Omental fat pad (tissue), 4 donors: ENCODE measurements around the gene GPR119. TPM values are rescaled to one million over a fixed set of nuclear protein-coding genes. Genes with fewer than 3 reads are reported as not detected.
"Not testable (repeated sequence)": the region's sequence is repeated elsewhere in the genome, so short reads cannot be mapped to it uniquely, and the experiment has no call there.

ENCODE experiments used
- ATAC-seq: fragments of 150-250 bp; one replicate; pipeline ENCODE4 v1.9.1; 2016; ENCODE audit warnings: mild to moderate bottlenecking, moderate library complexity; ENCODE audit not compliant: low FRiP score
- DNase-seq: peaks from one replicate; pipeline ENCODE4 v3.0.0-alpha.2; 2019; ENCODE audit warnings: low spot score
- total RNA-seq, 4 donors: library from RNA; depleted of rRNA; stranded (reverse); fragments of >200 nt; gene quantifications; one replicate each; pipeline ENCODE4 v1.1.0, GENCODE V29; 2016
- TF ChIP-seq, protein P1 (sequence below), 3 donors: fragments of 450-650 bp; IDR thresholded peaks; one replicate each; pipeline ENCODE4 v1.5.1; 2016 to 2017; ENCODE audit warnings: antibody characterized with exemption in 3 of 3, mild to moderate bottlenecking in 3 of 3, moderate library complexity in 2 of 3

GPR119 gene
- total RNA-seq, 4 donors from 2014 or later: not detected

DNA sequence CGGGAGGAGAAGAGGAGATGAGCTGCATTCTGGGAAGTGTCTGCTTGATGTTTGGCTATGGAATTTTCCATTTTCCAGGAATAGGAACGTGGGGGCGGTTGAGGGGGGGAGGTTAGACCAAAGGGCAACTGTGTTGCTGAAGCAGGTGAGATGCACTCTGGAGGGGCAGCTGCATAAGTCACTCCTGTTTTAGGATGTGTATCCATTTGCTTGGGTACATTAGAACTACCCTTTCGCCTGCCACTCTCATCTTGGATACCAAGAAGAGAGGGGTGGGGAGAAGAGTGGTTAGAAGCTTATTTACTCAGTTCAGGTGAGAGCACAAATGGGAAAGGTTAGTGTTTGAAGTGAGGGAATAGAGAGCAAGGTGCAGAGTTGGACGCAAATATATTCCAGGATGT lies 934 bp upstream of the GPR119 start:
- TF ChIP-seq, protein P1, sequence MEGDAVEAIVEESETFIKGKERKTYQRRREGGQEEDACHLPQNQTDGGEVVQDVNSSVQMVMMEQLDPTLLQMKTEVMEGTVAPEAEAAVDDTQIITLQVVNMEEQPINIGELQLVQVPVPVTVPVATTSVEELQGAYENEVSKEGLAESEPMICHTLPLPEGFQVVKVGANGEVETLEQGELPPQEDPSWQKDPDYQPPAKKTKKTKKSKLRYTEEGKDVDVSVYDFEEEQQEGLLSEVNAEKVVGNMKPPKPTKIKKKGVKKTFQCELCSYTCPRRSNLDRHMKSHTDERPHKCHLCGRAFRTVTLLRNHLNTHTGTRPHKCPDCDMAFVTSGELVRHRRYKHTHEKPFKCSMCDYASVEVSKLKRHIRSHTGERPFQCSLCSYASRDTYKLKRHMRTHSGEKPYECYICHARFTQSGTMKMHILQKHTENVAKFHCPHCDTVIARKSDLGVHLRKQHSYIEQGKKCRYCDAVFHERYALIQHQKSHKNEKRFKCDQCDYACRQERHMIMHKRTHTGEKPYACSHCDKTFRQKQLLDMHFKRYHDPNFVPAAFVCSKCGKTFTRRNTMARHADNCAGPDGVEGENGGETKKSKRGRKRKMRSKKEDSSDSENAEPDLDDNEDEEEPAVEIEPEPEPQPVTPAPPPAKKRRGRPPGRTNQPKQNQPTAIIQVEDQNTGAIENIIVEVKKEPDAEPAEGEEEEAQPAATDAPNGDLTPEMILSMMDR (IDR thresholded peaks at IDR 0.05): no peak
- ATAC-seq: no peak
- DNase-seq: no peak

DNA sequence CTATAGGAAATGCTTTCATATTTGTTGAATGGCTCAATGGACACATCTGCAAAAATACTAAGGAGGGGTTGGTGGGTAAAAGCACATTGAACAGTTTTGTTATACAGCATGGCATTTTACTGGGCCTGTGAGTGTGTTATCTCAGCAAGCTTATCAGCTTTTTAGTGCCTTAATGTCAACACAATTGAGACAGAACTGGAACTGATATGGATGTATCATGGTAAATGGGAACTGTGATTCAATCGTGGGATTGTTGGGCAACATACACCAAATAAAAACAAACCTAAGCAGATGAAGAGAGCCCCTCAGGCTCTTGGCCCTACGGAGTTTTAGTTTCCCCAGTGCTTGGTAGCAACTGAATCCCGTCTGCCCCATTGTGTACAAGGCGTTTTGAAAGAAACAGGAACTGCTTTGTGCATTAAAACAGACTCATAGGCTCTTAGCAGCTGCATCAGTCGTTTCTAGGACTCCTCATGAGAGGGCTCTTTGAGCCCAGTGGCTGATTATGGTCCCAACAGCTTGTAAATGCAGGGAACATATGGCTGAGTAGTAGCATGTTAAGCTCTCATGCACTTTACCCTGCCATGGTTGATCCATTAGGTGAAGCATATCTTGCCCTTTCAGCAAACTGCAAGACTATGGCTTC lies 7.3 kb downstream of the GPR119 start:
- TF ChIP-seq, protein P1 (IDR thresholded peaks at IDR 0.05): no peak
- ATAC-seq: no peak
- no peak for DNase-seq

DNA sequence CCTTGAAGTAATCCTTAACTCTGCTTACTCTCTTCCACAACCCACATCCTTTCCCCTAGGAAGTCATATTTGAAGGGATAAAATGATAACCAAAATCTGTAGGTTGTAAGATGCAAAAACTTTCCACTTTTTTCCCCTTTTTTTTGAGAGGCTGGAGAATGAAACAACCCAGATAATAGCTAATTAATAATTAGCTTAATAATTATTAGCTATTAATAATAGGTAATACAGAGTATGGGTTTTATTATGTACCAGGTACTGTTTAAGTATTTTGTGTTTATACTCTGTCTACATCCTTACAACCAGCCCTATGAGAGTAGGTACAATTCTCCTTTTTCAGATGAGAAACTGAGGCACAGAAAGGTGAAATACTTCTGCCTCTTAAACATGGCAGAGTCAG lies 9.4 kb downstream of the GPR119 start:
- TF ChIP-seq, protein P1 (IDR thresholded peaks at IDR 0.05): no peak
- no peak for DNase-seq
- ATAC-seq: no peak

DNA sequence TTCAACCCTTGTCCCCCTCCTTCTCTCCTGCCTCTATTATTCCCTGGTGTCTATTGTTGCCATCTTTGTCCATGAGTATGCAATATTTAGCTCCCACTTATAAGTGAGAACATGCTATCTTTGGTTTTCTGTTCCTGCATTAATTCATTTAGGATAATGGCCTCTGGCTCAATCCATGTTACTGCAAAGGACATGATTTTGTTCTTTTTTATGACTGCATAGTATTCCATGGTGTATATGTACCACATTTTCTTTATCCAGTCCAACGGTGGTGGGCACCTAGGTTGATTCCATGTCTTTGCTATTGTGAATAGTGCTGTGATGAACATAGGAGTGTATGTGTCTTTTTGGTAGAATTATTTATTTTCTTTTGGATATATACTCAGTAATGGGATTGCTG lies 33.4 kb downstream of the GPR119 start:
- ATAC-seq, DNase-seq: not testable (repeated sequence)

DNA sequence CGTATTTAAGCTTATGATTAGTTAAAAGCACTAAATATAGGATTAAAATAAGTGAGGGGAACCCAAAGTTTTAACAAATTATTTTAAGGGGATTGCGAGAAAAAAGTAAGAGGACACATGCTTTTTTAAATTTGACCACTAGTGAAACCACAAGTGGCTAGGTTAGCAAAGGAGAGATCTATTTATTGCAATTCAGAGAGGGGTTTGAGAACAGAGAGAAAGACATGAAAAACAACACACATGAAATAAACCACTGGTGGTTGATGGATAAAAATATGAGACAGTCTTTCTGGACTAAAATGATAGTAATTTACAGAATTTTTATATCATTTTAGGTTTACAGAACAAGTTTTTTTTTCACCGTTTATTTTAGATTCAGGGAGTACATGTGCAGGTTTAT lies 33.9 kb downstream of the GPR119 start:
- TF ChIP-seq, protein P1 (IDR thresholded peaks at IDR 0.05): no peak
- ATAC-seq (no peak), DNase-seq (no peak)

DNA sequence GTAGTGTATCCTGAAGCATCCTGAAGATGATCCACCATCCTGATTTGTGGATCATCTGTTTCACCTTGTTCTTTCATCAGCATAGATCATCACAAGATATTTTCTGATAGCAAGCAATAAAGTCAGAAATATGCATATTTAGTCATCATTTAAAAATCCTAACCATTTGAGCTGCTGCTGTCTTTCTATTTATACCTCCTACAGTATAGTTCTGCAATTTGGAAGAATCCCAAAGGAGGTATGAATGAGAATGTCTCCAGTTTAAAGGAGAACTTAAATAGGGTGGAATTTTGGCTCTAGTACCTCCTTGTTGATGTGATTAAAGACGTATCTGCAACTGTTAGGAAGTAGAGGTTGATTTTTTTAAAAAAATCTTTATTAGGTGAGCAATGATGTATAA lies 38.2 kb downstream of the GPR119 start:
- DNase-seq: no peak
- TF ChIP-seq, protein P1 (IDR thresholded peaks at IDR 0.05): no peak
- ATAC-seq: no peak

DNA sequence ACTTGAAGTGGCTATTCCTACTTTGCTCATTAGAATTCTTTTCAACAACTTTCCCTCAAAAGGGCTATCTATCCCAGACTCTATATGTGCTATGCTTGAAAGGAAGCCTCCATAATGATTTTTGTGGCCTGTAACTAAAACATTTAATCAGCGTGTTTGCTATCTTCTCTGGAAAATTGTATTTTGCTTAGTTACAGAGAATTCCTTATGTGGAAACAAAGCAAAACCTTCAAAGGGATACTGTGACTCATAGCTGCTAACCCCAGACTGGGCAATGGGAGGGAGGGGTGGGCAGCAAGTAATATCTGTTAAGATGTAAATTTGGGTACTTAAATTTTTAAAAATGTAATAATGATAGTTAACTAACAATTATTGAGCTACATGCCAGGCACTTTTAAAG lies 42.1 kb downstream of the GPR119 start:
- TF ChIP-seq, protein P1 (IDR thresholded peaks at IDR 0.05): no peak
- DNase-seq (no peak), ATAC-seq (no peak)
